PC-3 (cell line): ENCODE measurements around the gene TXNDC16. TPM values are rescaled to one million over a fixed set of nuclear protein-coding genes. Genes with fewer than 3 reads are reported as not detected.

Source experiments
- ATAC-seq: fragments of 200-7000 bp; cut with Tn5 transposase; 2 replicates; pipeline ENCODE4 v1.9.1; 2020; ENCODE audit warnings: mild to moderate bottlenecking, moderate library complexity
- BruUV-seq: library from RNA; stranded (reverse); fragments of 400-500 nt; replicated peaks from 2 replicates; lab custom pipeline; 2021; lab: Mats Ljungman, UMichigan
- CTCF ChIA-PET: fragments of 300-600 bp; sonication (Branson Sonifier 250); formaldehyde crosslinking; loops from one replicate; lab custom pipeline; 2022; ENCODE audit warnings: antibody characterized with exemption; lab: Charles Lee
- POLR2A ChIA-PET: fragments of 300-600 bp; sonication (Branson Sonifier 250); formaldehyde crosslinking; loops from one replicate; lab custom pipeline; 2022; ENCODE audit warnings: antibody characterized with exemption; ENCODE audit not compliant: unreplicated experiment; lab: Charles Lee
- DNase-seq: peaks from one replicate; pipeline ENCODE4 v3.0.0-alpha.2; 2015
- H2AFZ ChIP-seq: fragments of 300-600 bp; sonication (generic); 2 replicates; pipeline ENCODE4 v1.6.0; 2016; ENCODE audit warnings: antibody characterized with exemption, low read length
- H3F3A ChIP-seq: fragments of 300-600 bp; sonication (generic); one replicate; pipeline ENCODE4 v1.6.0; 2017; ENCODE audit warnings: antibody characterized with exemption, low read length, control low read depth, mild to moderate bottlenecking; ENCODE audit not compliant: unreplicated experiment
- H3K27ac ChIP-seq: fragments of 300-600 bp; sonication (generic); 2 replicates; pipeline ENCODE4 v1.5.1; 2016; ENCODE audit warnings: mild to moderate bottlenecking, low read length
- H3K27me3 ChIP-seq: fragments of 300-600 bp; sonication (generic); 2 replicates; pipeline ENCODE4 v1.6.1; 2016; ENCODE audit warnings: low read length, mixed read lengths
- H3K36me3 ChIP-seq: fragments of 300-600 bp; sonication (generic); 2 replicates; pipeline ENCODE4 v1.6.1; 2016; ENCODE audit warnings: low read depth, mixed run types, low read length, mixed read lengths
- H3K4me1 ChIP-seq: fragments of 300-600 bp; sonication (generic); 2 replicates; pipeline ENCODE4 v1.5.1; 2016; ENCODE audit warnings: low read length; ENCODE audit not compliant: insufficient read depth
- H3K4me2 ChIP-seq: fragments of 300-600 bp; sonication (generic); 2 replicates; pipeline ENCODE4 v1.6.0; 2016; ENCODE audit warnings: low read length
- H3K4me3 ChIP-seq: fragments of 300-600 bp; sonication (generic); 2 replicates; pipeline ENCODE4 v1.5.1; 2016; ENCODE audit warnings: mild to moderate bottlenecking, low read length, mixed read lengths
- H3K79me2 ChIP-seq: fragments of 300-600 bp; sonication (generic); 2 replicates; pipeline ENCODE4 v1.6.1; 2017; ENCODE audit warnings: low read length, mixed read lengths
- H3K9ac ChIP-seq: fragments of 300-600 bp; sonication (generic); 2 replicates; pipeline ENCODE4 v1.6.0; 2016; ENCODE audit warnings: mild to moderate bottlenecking, low read length
- H3K9me2 ChIP-seq: fragments of 300-600 bp; sonication (generic); replicated peaks from 2 replicates; pipeline ENCODE4 v1.6.1; 2016; ENCODE audit warnings: mixed run types, low read length, mixed read lengths
- H3K9me3 ChIP-seq: fragments of 300-600 bp; sonication (generic); 2 replicates; pipeline ENCODE4 v1.6.1; 2016; ENCODE audit warnings: low read length, mixed read lengths
- H4K20me1 ChIP-seq: fragments of 300-600 bp; sonication (generic); 2 replicates; pipeline ENCODE4 v1.6.1; 2016; ENCODE audit warnings: low read length, mixed read lengths
- CTCF ChIP-seq: fragments of 300-600 bp; sonication (generic); conservative IDR thresholded peaks from 2 replicates; pipeline ENCODE4 v1.5.1; 2017; ENCODE audit warnings: antibody characterized with exemption, low read depth, mild to moderate bottlenecking, low read length
- EZH2 ChIP-seq: fragments of 300-600 bp; sonication (generic); IDR thresholded peaks from one replicate; pipeline ENCODE4 v1.6.1; 2017; ENCODE audit warnings: antibody characterized with exemption, mild to moderate bottlenecking, low read length; ENCODE audit not compliant: unreplicated experiment
- EZH2phosphoT487 ChIP-seq: fragments of 300-600 bp; sonication (generic); IDR thresholded peaks from 2 replicates; pipeline ENCODE4 v1.6.1; 2018; ENCODE audit warnings: mild to moderate bottlenecking, antibody characterized with exemption, low read length, borderline replicate concordance
- intact Hi-C: fragments of 100-400 bp; cut with micrococcal nuclease; formaldehyde crosslinking; loops from 2 replicates; pipeline ENCODE4 v1.9.0; 2023
- total RNA-seq: library from RNA; depleted of rRNA; stranded (reverse); fragments of >200 nt; gene quantifications from 2 replicates; pipeline ENCODE4 v1.2.3, GENCODE V29; 2014

Gene TXNDC16
- total RNA-seq, 1 experiment from 2014 or later, result 4.0 TPM

- H3K4me1 ChIP-seq, result peaks cover 17% of the 10 kb centered on the region
- no peak overlapping the region for H3K9ac ChIP-seq
- H3F3A ChIP-seq, result no peaks in the 10 kb centered on the region
- no peaks in the 10 kb centered on the region for H4K20me1 ChIP-seq
- no peak overlapping the region for H2AFZ ChIP-seq
- no peak overlapping the region for H3K27ac ChIP-seq
- no peaks in the 10 kb centered on the region for H3K27me3 ChIP-seq
- CTCF ChIA-PET, result interaction anchor here (1.3 kb wide), 1 partner anchor 8 kb away, joined by 5 read pairs; no protein-coding TSS in a partner anchor
- H3K9me2 ChIP-seq, result no peaks in the 10 kb centered on the region
- intact Hi-C loops, result no loop called here
- no peaks in the 10 kb centered on the region for H3K9me3 ChIP-seq
- H3K4me3 ChIP-seq, result no peak overlapping the region
- no peak overlapping the region for H3K4me2 ChIP-seq
- no peaks in the 10 kb centered on the region for H3K36me3 ChIP-seq
- H3K79me2 ChIP-seq, result no peaks in the 10 kb centered on the region
- peak; percentile 40 for DNase-seq
- peak; percentile 46 for ATAC-seq
- BruUV-seq, result no TSS peak
- TF ChIP-seq CTCF (peak; percentile 36; the same call in 1 of the 2 replicates), EZH2phosphoT487 (no peak)
- POLR2A ChIA-PET, result interaction anchor here (0.6 kb wide), 2 partner anchors 8 to 711 kb away, joined by 3 to 4 read pairs; no protein-coding TSS in a partner anchor
Observed at GRCh38 chr14:52399921-52400595, 152.2 kb downstream of the TXNDC16 start.

- no TSS peak for BruUV-seq
- ATAC-seq (no peak), DNase-seq (no peak)
- CTCF ChIA-PET, result interaction anchor here (0.7 kb wide), 1 partner anchor 562 kb away, joined by 3 read pairs; no protein-coding TSS in a partner anchor
- no peaks in the 10 kb centered on the region for H3K36me3 ChIP-seq
- no peaks in the 10 kb centered on the region for H3K9me2 ChIP-seq
- no peak overlapping the region for H3K9ac ChIP-seq
- no peak overlapping the region for H3K27ac ChIP-seq
- intact Hi-C loops, result no loop called here
- H3F3A ChIP-seq, result no peaks in the 10 kb centered on the region
- no peaks in the 10 kb centered on the region for H3K27me3 ChIP-seq
- no peaks in the 10 kb centered on the region for H3K79me2 ChIP-seq
- no peak overlapping the region for H2AFZ ChIP-seq
- H3K4me2 ChIP-seq, result no peak overlapping the region
- POLR2A ChIA-PET, result no interaction called here
- no peak overlapping the region for H3K4me3 ChIP-seq
- H4K20me1 ChIP-seq, result no peaks in the 10 kb centered on the region
- no peaks in the 10 kb centered on the region for H3K9me3 ChIP-seq
- H3K4me1 ChIP-seq, result peaks cover 17% of the 10 kb centered on the region
- TF ChIP-seq EZH2, result no peak
- TF ChIP-seq CTCF, result no peak
- TF ChIP-seq EZH2phosphoT487, result no peak
Observed at GRCh38 chr14:52399104-52399503, 153.2 kb downstream of the TXNDC16 start.

- no peaks in the 10 kb centered on the region for H3K9me2 ChIP-seq
Observed at GRCh38 chr14:52397844-52398243, 154.5 kb downstream of the TXNDC16 start.

More at GRCh38 chr14:52397844-52398243, 154.5 kb downstream of the TXNDC16 start:
- H4K20me1 ChIP-seq, result no peaks in the 10 kb centered on the region
- no peak overlapping the region for H3K9ac ChIP-seq
- H3K4me1 ChIP-seq, result peaks cover 13% of the 10 kb centered on the region
- no peak overlapping the region for H3K4me3 ChIP-seq
- intact Hi-C loops, result no loop called here
- ChIA-PET CTCF (interaction anchor here (0.6 kb wide), 1 partner anchor 105 kb away, joined by 4 read pairs; no protein-coding TSS in a partner anchor), POLR2A (no interaction called here)
- TF ChIP-seq EZH2 (no peak), EZH2phosphoT487 (no peak), CTCF (no peak)
- no TSS peak for BruUV-seq
- no peaks in the 10 kb centered on the region for H3K79me2 ChIP-seq
- ATAC-seq, result no peak
- H2AFZ ChIP-seq, result no peak overlapping the region
- DNase-seq, result no peak
- H3K4me2 ChIP-seq, result no peak overlapping the region
- no peaks in the 10 kb centered on the region for H3K27me3 ChIP-seq
- no peaks in the 10 kb centered on the region for H3K36me3 ChIP-seq
- no peak overlapping the region for H3K27ac ChIP-seq
- no peaks in the 10 kb centered on the region for H3F3A ChIP-seq
- H3K9me3 ChIP-seq, result no peaks in the 10 kb centered on the region
